SK-N-SH (cell line): ENCODE measurements around the gene SEC14L1. TPM values are rescaled to one million over a fixed set of nuclear protein-coding genes. Genes with fewer than 3 reads are reported as not detected.

Source experiments
- CTCF ChIA-PET: fragments of 300-600, 350-600 bp; formaldehyde crosslinking; extraction: SDS; loops from one replicate; lab custom pipeline; 2021; lab: Yijun Ruan, JAX
- POLR2A ChIA-PET: fragments of 350-600 bp; sonication (Branson Sonifier 250); formaldehyde crosslinking; extraction: SDS; loops from one replicate; lab custom pipeline; 2020; ENCODE audit warnings: antibody characterized with exemption, inconsistent platforms; lab: Yijun Ruan, JAX
- DNase-seq: peaks from one replicate; pipeline ENCODE4 v3.0.0; 2012
- H2AFZ ChIP-seq: fragments of 200-600 bp; sonication (generic); 2 replicates; pipeline ENCODE4 v1.8.1; 2016; ENCODE audit warnings: antibody characterized with exemption, mild to moderate bottlenecking, low read depth
- H3F3A ChIP-seq: fragments of 200-600 bp; sonication (generic); replicated peaks from 2 replicates; pipeline ENCODE3; 2016; ENCODE audit warnings: antibody characterized with exemption, mild to moderate bottlenecking; ENCODE audit not compliant: insufficient read depth
- H3K27ac ChIP-seq, 2 experiments: fragments of 200-500 bp in 1 of 2; fragments of 200-600 bp in 1 of 2; sonication (Bioruptor generic) in 1 of 2; sonication (generic), shearing (Covaris generic) in 1 of 2; 2 replicates each; pipeline versions ENCODE4 v1.5.1 to v1.6.1; 2014 to 2016; ENCODE audit warnings: low read depth in 2 of 2, inconsistent platforms in 1 of 2, low read length in 1 of 2, mild to moderate bottlenecking in 1 of 2, mixed read lengths in 1 of 2
- H3K27me3 ChIP-seq: fragments of 200-600 bp; sonication (generic), shearing (Covaris generic); 2 replicates; pipeline ENCODE4 v1.6.1; 2016; ENCODE audit warnings: mixed run types; ENCODE audit not compliant: insufficient read depth
- H3K36me3 ChIP-seq, 2 experiments: fragments of 200-500 bp in 1 of 2; fragments of 200-600 bp in 1 of 2; sonication (Bioruptor generic) in 1 of 2; sonication (generic) in 1 of 2; replicated peaks in 1 of 2; 2 replicates each; pipeline versions ENCODE3 to v1.5.1; 2014 to 2016; ENCODE audit warnings: low read length in 1 of 2, mild to moderate bottlenecking in 1 of 2; ENCODE audit not compliant: insufficient read depth in 2 of 2, control insufficient read depth in 1 of 2
- H3K4me1 ChIP-seq, 2 experiments: fragments of 200-500 bp in 1 of 2; fragments of 200-600 bp in 1 of 2; sonication (Bioruptor generic) in 1 of 2; sonication (generic), shearing (Covaris generic) in 1 of 2; 2 replicates each; pipeline versions ENCODE4 v1.5.1 to v1.6.1; 2014 to 2016; ENCODE audit warnings: low read depth in 1 of 2, low read length in 1 of 2, mixed run types in 1 of 2; ENCODE audit not compliant: insufficient read depth in 2 of 2, control insufficient read depth in 1 of 2
- H3K4me2 ChIP-seq: fragments of 200-600 bp; sonication (generic), shearing (Covaris generic); 2 replicates; pipeline ENCODE4 v1.6.1; 2017; ENCODE audit warnings: mixed run types
- H3K4me3 ChIP-seq, 2 experiments: fragments of 200-500 bp in 1 of 2; fragments of 200-600 bp in 1 of 2; sonication (Bioruptor generic) in 1 of 2; sonication (generic), shearing (Covaris generic) in 1 of 2; 2 replicates each; pipeline versions ENCODE4 v1.5.1 to v1.8.1; 2014 to 2016; ENCODE audit warnings: low read depth in 2 of 2, inconsistent platforms in 1 of 2, low read length in 1 of 2, mild to moderate bottlenecking in 1 of 2, mixed read lengths in 1 of 2, moderate library complexity in 1 of 2
- H3K79me2 ChIP-seq: fragments of 200-600 bp; sonication (generic); 2 replicates; pipeline ENCODE4 v1.8.1; 2017; ENCODE audit warnings: mild to moderate bottlenecking; ENCODE audit not compliant: insufficient read depth
- H3K9ac ChIP-seq: fragments of 200-600 bp; sonication (generic); 2 replicates; pipeline ENCODE4 v1.6.1; 2017; ENCODE audit warnings: mixed run types
- H3K9me2 ChIP-seq: fragments of 200-600 bp; sonication (generic); 2 replicates; pipeline ENCODE4 v1.6.1; 2017; ENCODE audit warnings: mixed run types
- H3K9me3 ChIP-seq: fragments of 200-600 bp; sonication (generic); 2 replicates; pipeline ENCODE4 v1.6.1; 2017; ENCODE audit warnings: mixed run types, mild to moderate bottlenecking, moderate library complexity
- H4K20me1 ChIP-seq: fragments of 200-600 bp; sonication (generic); 2 replicates; pipeline ENCODE4 v1.6.1; 2017; ENCODE audit warnings: mild to moderate bottlenecking, mixed run types; ENCODE audit not compliant: insufficient read depth
- CHD2 ChIP-seq: fragments of 150-350 bp; IDR thresholded peaks from 2 replicates; pipeline ENCODE4 v1.6.1; 2018; ENCODE audit warnings: low read length; ENCODE audit not compliant: partially characterized antibody
- ELF1 ChIP-seq: IDR thresholded peaks from 2 replicates; pipeline ENCODE4 v1.4.0; 2012
- EP300 ChIP-seq, 2 experiments: IDR thresholded peaks; 2 replicates each; pipeline versions ENCODE4 v1.4.0 to v1.6.1; 2012; ENCODE audit warnings: borderline replicate concordance in 1 of 2, low read depth in 1 of 2, low read length in 1 of 2
- EZH2phosphoT487 ChIP-seq: fragments of 200-600 bp; sonication (generic); IDR thresholded peaks from 2 replicates; pipeline ENCODE4 v1.6.1; 2017; ENCODE audit warnings: low read depth, mixed run types, mild to moderate bottlenecking, antibody characterized with exemption, moderate library complexity, borderline replicate concordance
- FOXM1 ChIP-seq: IDR thresholded peaks from 2 replicates; pipeline ENCODE4 v1.4.0; 2012; ENCODE audit warnings: low read depth, mild to moderate bottlenecking
- GABPA ChIP-seq: IDR thresholded peaks from 2 replicates; pipeline ENCODE4 v1.4.0; 2012; ENCODE audit warnings: low read depth, mild to moderate bottlenecking
- GATA2 ChIP-seq: sonication (generic); formaldehyde crosslinking; IDR thresholded peaks from 2 replicates; pipeline ENCODE4 v1.5.0; 2020; ENCODE audit warnings: mild to moderate bottlenecking, missing genetic modification reagents
- IRF3 ChIP-seq: fragments of 150-350 bp; IDR thresholded peaks from 2 replicates; pipeline ENCODE4 v1.6.1; 2016; ENCODE audit warnings: mild to moderate bottlenecking, low read depth, low read length
- JUND ChIP-seq: IDR thresholded peaks from 2 replicates; pipeline ENCODE4 v1.4.0; 2012
- MEF2A ChIP-seq: IDR thresholded peaks from 2 replicates; pipeline ENCODE4 v1.4.0; 2012; ENCODE audit warnings: low read depth, borderline replicate concordance
- NFIC ChIP-seq: IDR thresholded peaks from 2 replicates; pipeline ENCODE4 v1.4.0; 2012; ENCODE audit warnings: borderline replicate concordance
- RFX5 ChIP-seq: IDR thresholded peaks from 2 replicates; pipeline ENCODE4 v1.6.1; 2012; ENCODE audit warnings: mild to moderate bottlenecking, improper control_type of control experiment, low read length
- RXRA ChIP-seq: IDR thresholded peaks from 2 replicates; pipeline ENCODE4 v1.4.0; 2012; ENCODE audit warnings: low read depth, mild to moderate bottlenecking, borderline replicate concordance
- SMC3 ChIP-seq: IDR thresholded peaks from 2 replicates; pipeline ENCODE4 v1.6.1; 2012; ENCODE audit warnings: low read depth, low read length, improper control_type of control experiment
- TCF12 ChIP-seq: IDR thresholded peaks from 2 replicates; pipeline ENCODE4 v1.4.0; 2012
- USF1 ChIP-seq: IDR thresholded peaks from 2 replicates; pipeline ENCODE4 v1.4.0; 2012; ENCODE audit warnings: low read depth, borderline replicate concordance
- YY1 ChIP-seq: IDR thresholded peaks from 2 replicates; pipeline ENCODE4 v1.4.0; 2012; ENCODE audit warnings: low read depth, mild to moderate bottlenecking
- WGBS: methylation state at CpG from one replicate; pipeline ENCODE4 v1.1.6; 2017; ENCODE audit warnings: low lambda C conversion rate; 5-methylcytosine and 5-hydroxymethylcytosine counted together
- polyA plus RNA-seq, 3 experiments: library from polyadenylated mRNA; depleted of rRNA; stranded (reverse); fragments of >200 nt; gene quantifications; 2 replicates each; pipeline ENCODE4 v1.2.3, GENCODE V29; 2012
- TF ChIP-seq, protein P1 (sequence below): IDR thresholded peaks from 2 replicates; pipeline ENCODE4; 2012
- TF ChIP-seq, protein P2 (sequence below): IDR thresholded peaks from 2 replicates; pipeline ENCODE4 v1.4.0; 2012; ENCODE audit warnings: low read depth, borderline replicate concordance

The SEC14L1 gene
- polyA plus RNA-seq, 1 of the 3 experiments (the other 2 are of a cell fraction) = 62.4 TPM

GRCh38 chr17:77115510-77115909, 25.3 kb upstream of the SEC14L1 start:
- CTCF ChIA-PET = no interaction called here
- H3K4me1 ChIP-seq = no peaks in the 10 kb centered on the region

GRCh38 chr17:77115947-77116346, 24.8 kb upstream of the SEC14L1 start:
- H3K4me2 ChIP-seq = no peak overlapping the region
- CTCF ChIA-PET = interaction anchor here (0.8 kb wide), 1 partner anchor 15 kb away, joined by 3 read pairs; no protein-coding TSS in a partner anchor
- TF ChIP-seq GABPA (no peak), CHD2 (no peak), USF1 (no peak), EP300 (IDR thresholded peaks at IDR 0.05; ENCODE audit: borderline replicate concordance in 1 of 2, low read depth in 1 of 2, low read length in 1 of 2) (no peak), SMC3 (no peak), JUND (no peak), EZH2phosphoT487 (no peak), ELF1 (no peak), TCF12 (no peak), YY1 (no peak), MEF2A (no peak), IRF3 (no peak), RFX5 (no peak), FOXM1 (no peak), NFIC (no peak), RXRA (no peak)
- TF ChIP-seq, protein P1, sequence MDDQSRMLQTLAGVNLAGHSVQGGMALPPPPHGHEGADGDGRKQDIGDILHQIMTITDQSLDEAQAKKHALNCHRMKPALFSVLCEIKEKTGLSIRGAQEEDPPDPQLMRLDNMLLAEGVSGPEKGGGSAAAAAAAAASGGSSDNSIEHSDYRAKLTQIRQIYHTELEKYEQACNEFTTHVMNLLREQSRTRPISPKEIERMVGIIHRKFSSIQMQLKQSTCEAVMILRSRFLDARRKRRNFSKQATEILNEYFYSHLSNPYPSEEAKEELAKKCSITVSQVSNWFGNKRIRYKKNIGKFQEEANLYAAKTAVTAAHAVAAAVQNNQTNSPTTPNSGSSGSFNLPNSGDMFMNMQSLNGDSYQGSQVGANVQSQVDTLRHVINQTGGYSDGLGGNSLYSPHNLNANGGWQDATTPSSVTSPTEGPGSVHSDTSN = no peak
- TF ChIP-seq, protein P2, sequence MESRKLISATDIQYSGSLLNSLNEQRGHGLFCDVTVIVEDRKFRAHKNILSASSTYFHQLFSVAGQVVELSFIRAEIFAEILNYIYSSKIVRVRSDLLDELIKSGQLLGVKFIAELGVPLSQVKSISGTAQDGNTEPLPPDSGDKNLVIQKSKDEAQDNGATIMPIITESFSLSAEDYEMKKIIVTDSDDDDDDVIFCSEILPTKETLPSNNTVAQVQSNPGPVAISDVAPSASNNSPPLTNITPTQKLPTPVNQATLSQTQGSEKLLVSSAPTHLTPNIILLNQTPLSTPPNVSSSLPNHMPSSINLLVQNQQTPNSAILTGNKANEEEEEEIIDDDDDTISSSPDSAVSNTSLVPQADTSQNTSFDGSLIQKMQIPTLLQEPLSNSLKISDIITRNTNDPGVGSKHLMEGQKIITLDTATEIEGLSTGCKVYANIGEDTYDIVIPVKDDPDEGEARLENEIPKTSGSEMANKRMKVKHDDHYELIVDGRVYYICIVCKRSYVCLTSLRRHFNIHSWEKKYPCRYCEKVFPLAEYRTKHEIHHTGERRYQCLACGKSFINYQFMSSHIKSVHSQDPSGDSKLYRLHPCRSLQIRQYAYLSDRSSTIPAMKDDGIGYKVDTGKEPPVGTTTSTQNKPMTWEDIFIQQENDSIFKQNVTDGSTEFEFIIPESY = no peak
- WGBS = 73% methylated on average over 5 of the region's 5 CpGs
- DNase-seq = no peak
- no peaks in the 10 kb centered on the region for H3K9me2 ChIP-seq
- H3K79me2 ChIP-seq = no peaks in the 10 kb centered on the region
- H3K36me3 ChIP-seq = no peaks in the 10 kb centered on the region
- H3K27me3 ChIP-seq = no peaks in the 10 kb centered on the region
- H3K4me1 ChIP-seq = peaks cover 0 to 4% of the 10 kb centered on the region in 2 experiments; a peak in 1 of 4 replicates
- H3F3A ChIP-seq = peaks cover 3% of the 10 kb centered on the region
- POLR2A ChIA-PET = no interaction called here
- H3K4me3 ChIP-seq = no peak overlapping the region
- H3K9me3 ChIP-seq = no peaks in the 10 kb centered on the region
- H2AFZ ChIP-seq = no peak overlapping the region
- no peak overlapping the region for H3K27ac ChIP-seq
- H3K9ac ChIP-seq = no peak overlapping the region
- H4K20me1 ChIP-seq = no peaks in the 10 kb centered on the region

More at GRCh38 chr17:77115510-77115909, 25.3 kb upstream of the SEC14L1 start:
- DNase-seq = no peak
- no peak for TF ChIP-seq TCF12
- TF ChIP-seq NFIC = no peak
- no peak for TF ChIP-seq ELF1
- no peak for TF ChIP-seq GABPA
- TF ChIP-seq GATA2 (CRISPR knock-in tag) = no peak
- Histone ChIP-seq H3K4me2 (no peak overlapping the region), H4K20me1 (no peaks in the 10 kb centered on the region), H3K79me2 (no peaks in the 10 kb centered on the region), H3K9ac (no peak overlapping the region), H3K4me3 (no peak overlapping the region), H3K9me3 (no peaks in the 10 kb centered on the region), H3K27me3 (no peaks in the 10 kb centered on the region), H2AFZ (no peak overlapping the region), H3F3A (peaks cover 3% of the 10 kb centered on the region), H3K9me2 (no peaks in the 10 kb centered on the region), H3K36me3 (no peaks in the 10 kb centered on the region), H3K27ac (no peak overlapping the region)
- WGBS = 94% methylated on average over 2 of the region's 2 CpGs
- POLR2A ChIA-PET = no interaction called here
